Epithelial cell of esophagus (primary cell): Measurements from ENCODE around the gene OPALIN.
A peak's percentile ranks its signal among the peaks of the same experiment; 100 is the strongest.

Source experiments
- DNase-seq: peaks from one replicate; pipeline ENCODE4 v3.0.0; 2010; ENCODE audit warnings: low read depth
- H3K4me3 ChIP-seq: 2 replicates; pipeline ENCODE4 v1.5.1; 2011; ENCODE audit warnings: mild to moderate bottlenecking, low read length, control low read depth
- TF ChIP-seq, protein P1 (sequence below): IDR thresholded peaks from 2 replicates; pipeline ENCODE4 v1.5.1; 2011; ENCODE audit warnings: low read depth, mild to moderate bottlenecking, low read length, control low read depth, inconsistent platforms; ENCODE audit not compliant: insufficient read depth; ENCODE audit errors: missing control alignments

Gene OPALIN

DNA sequence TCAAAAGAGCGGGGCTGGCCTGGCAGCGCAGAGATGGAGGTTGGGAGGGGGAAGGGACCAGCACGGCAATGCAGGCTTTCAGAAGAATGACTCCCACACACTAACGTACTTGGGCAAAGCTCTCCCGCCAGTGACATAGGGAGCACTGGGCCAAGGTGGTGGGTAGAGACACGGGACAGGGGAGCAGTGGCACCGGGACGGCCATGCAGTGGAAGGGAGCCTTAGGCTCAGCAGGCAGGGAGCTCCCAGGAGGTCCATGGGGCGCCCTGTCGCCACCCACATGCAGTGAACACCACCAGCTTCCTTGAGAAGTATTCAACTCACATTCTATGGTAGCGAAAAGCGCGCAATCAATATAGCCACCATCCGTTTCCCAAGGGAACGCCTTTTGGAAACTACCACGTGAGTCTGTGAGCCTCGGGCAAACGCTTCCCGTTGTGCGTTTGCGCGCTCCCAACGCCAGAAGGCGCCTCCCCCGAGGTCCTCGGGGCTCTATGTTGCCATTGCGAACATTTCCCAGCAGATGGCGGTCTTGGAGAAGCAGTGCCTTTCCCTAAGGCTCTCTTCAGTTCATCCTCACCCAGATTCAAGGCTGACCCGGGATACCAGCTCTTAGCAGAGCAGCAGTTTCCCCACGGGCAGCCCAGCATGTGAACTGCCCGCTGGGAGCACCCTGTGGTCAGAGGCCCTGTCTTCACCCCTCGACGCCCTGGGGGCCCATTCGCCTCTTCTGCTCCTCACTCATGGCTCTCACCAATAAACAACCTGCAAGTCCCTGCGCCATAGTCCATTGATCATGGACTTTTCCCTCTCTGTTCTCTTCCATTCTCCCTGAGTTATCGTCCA is 16.4 kb upstream of the OPALIN start:
- peak overlapping the region; percentile 44 for H3K4me3 ChIP-seq
- peak; percentile 87 for DNase-seq
- TF ChIP-seq, protein P1, sequence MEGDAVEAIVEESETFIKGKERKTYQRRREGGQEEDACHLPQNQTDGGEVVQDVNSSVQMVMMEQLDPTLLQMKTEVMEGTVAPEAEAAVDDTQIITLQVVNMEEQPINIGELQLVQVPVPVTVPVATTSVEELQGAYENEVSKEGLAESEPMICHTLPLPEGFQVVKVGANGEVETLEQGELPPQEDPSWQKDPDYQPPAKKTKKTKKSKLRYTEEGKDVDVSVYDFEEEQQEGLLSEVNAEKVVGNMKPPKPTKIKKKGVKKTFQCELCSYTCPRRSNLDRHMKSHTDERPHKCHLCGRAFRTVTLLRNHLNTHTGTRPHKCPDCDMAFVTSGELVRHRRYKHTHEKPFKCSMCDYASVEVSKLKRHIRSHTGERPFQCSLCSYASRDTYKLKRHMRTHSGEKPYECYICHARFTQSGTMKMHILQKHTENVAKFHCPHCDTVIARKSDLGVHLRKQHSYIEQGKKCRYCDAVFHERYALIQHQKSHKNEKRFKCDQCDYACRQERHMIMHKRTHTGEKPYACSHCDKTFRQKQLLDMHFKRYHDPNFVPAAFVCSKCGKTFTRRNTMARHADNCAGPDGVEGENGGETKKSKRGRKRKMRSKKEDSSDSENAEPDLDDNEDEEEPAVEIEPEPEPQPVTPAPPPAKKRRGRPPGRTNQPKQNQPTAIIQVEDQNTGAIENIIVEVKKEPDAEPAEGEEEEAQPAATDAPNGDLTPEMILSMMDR: peak; percentile 98

DNA sequence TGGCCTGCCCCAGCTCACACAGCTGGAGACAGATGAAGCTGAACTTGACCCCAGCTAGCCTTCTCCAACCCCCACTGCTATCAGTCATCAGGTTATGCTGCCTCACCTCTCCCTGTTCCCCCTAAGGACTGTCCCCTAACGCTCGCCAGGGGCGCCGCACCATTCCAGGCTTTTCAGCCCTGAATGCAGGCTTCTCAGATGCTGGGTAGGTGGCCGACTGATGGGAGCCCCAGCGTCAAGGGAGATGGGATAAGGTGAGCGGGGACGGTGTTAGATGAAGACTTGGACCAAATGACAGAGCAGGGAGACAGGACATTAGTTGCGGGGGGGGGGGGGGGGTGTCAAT is 15.8 kb upstream of the OPALIN start:
- H3K4me3 ChIP-seq: no peak overlapping the region
- DNase-seq: no peak
- TF ChIP-seq, protein P1: no peak

DNA sequence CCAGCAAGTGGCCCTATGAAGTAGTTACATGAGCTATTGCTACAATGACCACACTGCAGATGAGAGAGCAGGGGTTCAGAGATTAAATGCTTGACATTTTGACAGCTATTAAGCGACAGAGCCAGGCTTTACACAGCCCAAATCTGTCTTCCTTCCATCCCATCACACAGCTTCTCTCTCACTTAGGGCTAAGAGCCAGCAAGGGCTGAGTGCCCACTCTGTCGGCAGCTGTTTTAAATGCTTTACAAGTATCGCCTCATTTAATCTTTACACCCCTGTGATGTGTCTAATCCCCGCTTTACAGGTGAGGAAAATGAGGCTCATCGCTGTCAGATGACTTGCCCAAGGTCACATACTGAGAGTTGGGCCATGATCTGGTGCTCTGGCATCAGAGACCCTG is 15.2 kb upstream of the OPALIN start:
- DNase-seq: no peak
- TF ChIP-seq, protein P1: no peak
- H3K4me3 ChIP-seq: no peak overlapping the region

DNA sequence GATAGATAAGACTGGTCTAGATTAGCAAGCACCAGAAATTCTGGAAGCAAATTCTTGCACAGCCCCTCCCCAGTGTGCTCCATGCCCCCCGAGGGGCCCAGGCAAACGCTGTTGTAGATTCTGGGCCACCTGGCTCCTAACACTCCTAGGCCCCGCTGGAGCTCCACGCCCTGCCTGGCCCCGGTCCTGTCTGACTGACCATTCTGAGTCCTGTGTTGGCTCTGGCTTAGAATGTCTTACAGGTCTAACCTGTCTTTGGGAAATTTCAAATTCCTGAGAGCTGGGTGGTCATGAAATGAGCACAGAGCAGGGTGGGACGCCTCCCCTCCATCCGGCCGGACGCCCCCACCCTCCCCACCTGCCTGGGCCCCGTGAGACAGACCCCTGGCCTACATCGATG is 12.6 kb upstream of the OPALIN start:
- TF ChIP-seq, protein P1: no peak
- no peak for DNase-seq
- H3K4me3 ChIP-seq: no peak overlapping the region

DNA sequence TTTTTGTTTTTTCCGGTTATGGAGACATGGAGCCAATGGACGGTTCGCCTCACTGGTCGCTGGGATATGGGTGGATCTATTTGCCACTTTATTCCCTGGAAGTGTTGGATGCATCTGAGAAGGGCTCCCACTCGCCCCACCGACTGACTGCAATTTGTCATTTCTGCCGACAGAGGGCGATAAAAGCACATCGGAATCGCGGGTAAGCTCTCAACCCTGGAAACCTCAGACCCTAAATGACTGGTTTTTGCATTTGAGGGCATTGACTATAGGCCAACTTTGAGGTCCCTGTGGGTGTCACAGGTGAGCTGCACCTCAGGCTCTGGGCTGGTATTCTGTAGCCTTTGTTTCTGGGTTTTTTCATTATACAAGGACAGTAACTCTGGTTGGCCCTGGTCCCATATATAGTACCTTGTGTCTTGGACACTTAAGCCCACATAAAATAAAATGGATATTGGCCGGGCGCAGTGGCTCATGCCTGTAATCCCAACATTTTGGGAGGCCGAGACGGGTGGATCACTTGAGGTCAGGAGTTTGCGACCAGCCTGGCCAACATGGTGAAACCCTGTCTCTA is 11.9 kb upstream of the OPALIN start:
- H3K4me3 ChIP-seq: no peak overlapping the region
- TF ChIP-seq, protein P1: peak; percentile 75
- peak; percentile 45 for DNase-seq

DNA sequence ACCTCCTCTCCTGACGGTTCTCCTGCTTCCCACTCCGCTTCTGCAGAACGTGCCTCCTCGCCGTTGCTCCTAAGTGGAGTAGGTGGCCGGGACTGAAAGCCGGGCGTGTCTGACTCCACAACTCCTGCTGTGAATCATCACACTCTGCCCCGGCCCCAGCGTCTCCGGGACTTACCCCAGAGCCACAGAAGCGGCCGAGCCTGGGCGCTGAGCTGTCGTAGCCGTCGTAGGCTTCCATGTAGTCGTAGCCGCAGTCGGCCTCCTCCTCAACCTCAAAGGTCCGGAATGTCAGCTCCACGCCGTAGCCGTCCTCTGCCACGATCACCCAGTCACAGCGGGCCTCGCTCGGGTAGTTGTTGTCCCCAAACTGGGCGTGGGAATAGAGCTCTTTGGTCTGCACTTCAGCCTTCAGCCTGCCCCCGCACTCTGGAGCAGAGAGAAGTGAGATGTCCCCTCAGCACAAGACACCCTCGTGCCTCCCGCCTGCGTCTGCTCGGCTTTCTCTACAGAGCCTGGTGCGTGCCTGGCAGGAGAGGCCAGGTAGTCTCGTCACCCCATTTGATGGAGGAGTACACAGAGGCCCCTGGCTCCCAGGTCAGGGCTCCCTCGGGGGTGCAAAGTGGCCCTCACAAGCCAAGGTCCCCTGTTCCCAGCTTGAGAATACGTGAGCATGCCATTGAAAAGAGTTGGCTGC is 11.2 kb upstream of the OPALIN start:
- TF ChIP-seq, protein P1: no peak
- peak; percentile 56 for DNase-seq
- no peak overlapping the region for H3K4me3 ChIP-seq
